Measurements from ENCODE around the gene OCRL.
"Not testable (repeated sequence)": the region's sequence is repeated elsewhere in the genome, so short reads cannot be mapped to it uniquely, and the experiment has no call there.

The OCRL gene

GRCh38 chrX:129534816-129535578 is 5.1 kb upstream of the OCRL start:
- in situ Hi-C loops (cut with MboI; ENCODE audit: low sequenced_read_pairs): no loop called here

GRCh38 chrX:129540722-129541184 is 694 bp downstream of the OCRL start:
- in situ Hi-C loops (cut with MboI; ENCODE audit: low sequenced_read_pairs): no loop called here

- in situ Hi-C loops (cut with MboI; ENCODE audit: low sequenced_read_pairs): no loop called here
Measured at GRCh38 chrX:129544780-129545179, 4.7 kb downstream of the OCRL start.

- in situ Hi-C loops (cut with MboI; ENCODE audit: low sequenced_read_pairs): no loop called here
Measured at GRCh38 chrX:129545408-129545807, 5.3 kb downstream of the OCRL start.

- in situ Hi-C loops (cut with MboI; ENCODE audit: low sequenced_read_pairs): no loop called here
Measured at GRCh38 chrX:129549124-129549523, 9.1 kb downstream of the OCRL start.

GRCh38 chrX:129553619-129554288 is 13.7 kb downstream of the OCRL start:
- in situ Hi-C loops (cut with MboI; ENCODE audit: low sequenced_read_pairs): no loop called here

GRCh38 chrX:129554816-129555215 is 14.8 kb downstream of the OCRL start:
- in situ Hi-C loops (cut with MboI; ENCODE audit: low sequenced_read_pairs): not testable (repeated sequence)

- in situ Hi-C loops (cut with MboI; ENCODE audit: low sequenced_read_pairs): no loop called here
Measured at GRCh38 chrX:129556806-129557315, 16.8 kb downstream of the OCRL start.

- in situ Hi-C loops (cut with MboI; ENCODE audit: low sequenced_read_pairs): no loop called here
Measured at GRCh38 chrX:129557844-129558480, 17.9 kb downstream of the OCRL start.

GRCh38 chrX:129559783-129560182 is 19.7 kb downstream of the OCRL start:
- in situ Hi-C loops (cut with MboI; ENCODE audit: low sequenced_read_pairs): no loop called here

- in situ Hi-C loops (cut with MboI; ENCODE audit: low sequenced_read_pairs): no loop called here
Measured at GRCh38 chrX:129561453-129561852, 21.4 kb downstream of the OCRL start.

- in situ Hi-C loops (cut with MboI; ENCODE audit: low sequenced_read_pairs): not testable (repeated sequence)
Measured at GRCh38 chrX:129564345-129564744, 24.3 kb downstream of the OCRL start.

- in situ Hi-C loops (cut with MboI; ENCODE audit: low sequenced_read_pairs): no loop called here
Measured at GRCh38 chrX:129565046-129565650, 25.1 kb downstream of the OCRL start.

- in situ Hi-C loops (cut with MboI; ENCODE audit: low sequenced_read_pairs): no loop called here
Measured at GRCh38 chrX:129566073-129566472, 26.0 kb downstream of the OCRL start.

- in situ Hi-C loops (cut with MboI; ENCODE audit: low sequenced_read_pairs): no loop called here
Measured at GRCh38 chrX:129568349-129568748, 28.3 kb downstream of the OCRL start.

- in situ Hi-C loops (cut with MboI; ENCODE audit: low sequenced_read_pairs): no loop called here
Measured at GRCh38 chrX:129572422-129572821, 32.4 kb downstream of the OCRL start.

GRCh38 chrX:129573652-129574051 is 33.6 kb downstream of the OCRL start:
- in situ Hi-C loops (cut with MboI; ENCODE audit: low sequenced_read_pairs): not testable (repeated sequence)

GRCh38 chrX:129574214-129574613 is 34.2 kb downstream of the OCRL start:
- in situ Hi-C loops (cut with MboI; ENCODE audit: low sequenced_read_pairs): no loop called here

- in situ Hi-C loops (cut with MboI; ENCODE audit: low sequenced_read_pairs): no loop called here
Measured at GRCh38 chrX:129576539-129576938, 36.5 kb downstream of the OCRL start.

GRCh38 chrX:129577473-129577872 is 37.4 kb downstream of the OCRL start:
- in situ Hi-C loops (cut with MboI; ENCODE audit: low sequenced_read_pairs): no loop called here

GRCh38 chrX:129577877-129578276 is 37.8 kb downstream of the OCRL start:
- in situ Hi-C loops (cut with MboI; ENCODE audit: low sequenced_read_pairs): no loop called here
